HCT116 (cell line): Measurements from ENCODE around the gene TATDN2. TPM values are rescaled to one million over a fixed set of nuclear protein-coding genes. Genes with fewer than 3 reads are reported as not detected.

ENCODE experiments used
- ATAC-seq: fragments of 200-7000 bp; cut with Tn5 transposase; 2 replicates; pipeline ENCODE4 v1.9.1; 2020; ENCODE audit warnings: mild to moderate bottlenecking, moderate library complexity
- BruUV-seq: library from RNA; stranded (reverse); fragments of 400-500 nt; replicated peaks from 2 replicates; lab custom pipeline; 2021; lab: Mats Ljungman, UMichigan
- CTCF ChIA-PET: fragments of 300-600 bp; sonication (Branson Sonifier 250); formaldehyde crosslinking; loops from one replicate; lab custom pipeline; 2021; ENCODE audit warnings: antibody characterized with exemption; lab: Charles Lee
- POLR2A ChIA-PET: fragments of 300-600, 350-600 bp; sonication (Branson Sonifier 250); formaldehyde crosslinking; loops from one replicate; lab custom pipeline; 2021; ENCODE audit warnings: antibody characterized with exemption; lab: Charles Lee
- RAD21 ChIA-PET, 2 experiments: fragments of 300-600 bp; sonication (Branson Sonifier 250); formaldehyde crosslinking; loops; one replicate each; lab custom pipeline; 2023; ENCODE audit warnings: low total read pairs in 2 of 2; ENCODE audit not compliant: uncharacterized antibody in 2 of 2, unreplicated experiment in 2 of 2, low non-redundant PET in 1 of 2; lab: Charles Lee
- DNase-seq: peaks from one replicate; pipeline ENCODE4 v3.0.0-alpha.2; 2010; ENCODE audit warnings: low read depth, low spot score
- H2AFZ ChIP-seq: fragments of 200-600 bp; shearing (Covaris generic), sonication (generic); 2 replicates; pipeline ENCODE4 v1.6.1; 2017; ENCODE audit warnings: low read depth, mixed run types, mixed read lengths, antibody characterized with exemption, low read length; ENCODE audit not compliant: poor library complexity, severe bottlenecking
- H3K27ac ChIP-seq: 2 replicates; pipeline ENCODE4 v1.5.1; 2012; ENCODE audit warnings: low read depth, low read length
- H3K27me3 ChIP-seq: fragments of 200-600 bp; sonication (generic); 2 replicates; pipeline ENCODE4 v1.6.1; 2016; ENCODE audit warnings: mixed run types, low read length, mixed read lengths; ENCODE audit not compliant: insufficient read depth
- H3K36me3 ChIP-seq, 2 experiments: fragments of 200-500 bp in 1 of 2; fragments of 200-600 bp in 1 of 2; sonication (Bioruptor generic) in 1 of 2; sonication (generic) in 1 of 2; 2 replicates each; pipeline versions ENCODE4 v1.5.1 to v1.6.1; 2014 to 2016; ENCODE audit warnings: low read length in 2 of 2, inconsistent platforms in 1 of 2, mixed read lengths in 1 of 2, mixed run types in 1 of 2; ENCODE audit not compliant: insufficient read depth in 2 of 2, control insufficient read depth in 1 of 2
- H3K4me1 ChIP-seq, 2 experiments: fragments of 200-600 bp in 1 of 2; sonication (generic) in 1 of 2; 2 replicates each; pipeline versions ENCODE4 v1.5.1 to v1.6.1; 2012 to 2017; ENCODE audit warnings: low read length in 2 of 2, inconsistent platforms in 1 of 2, mild to moderate bottlenecking in 1 of 2, mixed read lengths in 1 of 2, mixed run types in 1 of 2, moderate library complexity in 1 of 2; ENCODE audit not compliant: insufficient read depth in 2 of 2, control insufficient read depth in 1 of 2
- H3K4me2 ChIP-seq: fragments of 200-600 bp; sonication (generic); 2 replicates; pipeline ENCODE4 v1.6.1; 2017; ENCODE audit warnings: mixed run types, low read length, mixed read lengths
- H3K4me3 ChIP-seq, 2 experiments: fragments of 200-600 bp in 1 of 2; sonication (generic) in 1 of 2; replicated peaks in 1 of 2; 2 replicates each; pipeline ENCODE4 v1.5.1; 2011 to 2016; ENCODE audit warnings: low read length in 2 of 2, control low read depth in 1 of 2, low read depth in 1 of 2, mild to moderate bottlenecking in 1 of 2, mixed read lengths in 1 of 2, mixed run types in 1 of 2
- H3K79me2 ChIP-seq: fragments of 200-600 bp; sonication (generic); 2 replicates; pipeline ENCODE4 v1.6.1; 2017; ENCODE audit warnings: mild to moderate bottlenecking, mixed run types, low read length, moderate library complexity, mixed read lengths; ENCODE audit not compliant: insufficient read depth
- H3K9ac ChIP-seq: fragments of 200-600 bp; sonication (generic); 2 replicates; pipeline ENCODE4 v1.6.1; 2016; ENCODE audit warnings: low read length, mixed read lengths
- H3K9me2 ChIP-seq: fragments of 200-600 bp; sonication (generic), shearing (Covaris generic); 2 replicates; pipeline ENCODE4 v1.6.1; 2017; ENCODE audit warnings: mixed run types, mild to moderate bottlenecking, moderate library complexity; ENCODE audit not compliant: insufficient read depth
- H3K9me3 ChIP-seq, 2 experiments: fragments of 200-500 bp in 1 of 2; fragments of 200-600 bp in 1 of 2; sonication (Bioruptor generic) in 1 of 2; sonication (generic) in 1 of 2; 2 replicates each; pipeline ENCODE4 v1.6.1; 2014 to 2017; ENCODE audit warnings: low read length in 2 of 2, mixed read lengths in 2 of 2, inconsistent platforms in 1 of 2, low read depth in 1 of 2, mild to moderate bottlenecking in 1 of 2, mixed run types in 1 of 2, moderate library complexity in 1 of 2; ENCODE audit not compliant: control insufficient read depth in 1 of 2, insufficient read depth in 1 of 2
- H4K20me1 ChIP-seq: fragments of 200-600 bp; sonication (generic), shearing (Covaris generic); 2 replicates; pipeline ENCODE4 v1.6.1; 2017; ENCODE audit warnings: mixed run types, mild to moderate bottlenecking, moderate library complexity; ENCODE audit not compliant: insufficient read depth
- CBX3 ChIP-seq: IDR thresholded peaks from 2 replicates; pipeline ENCODE4 v1.6.1; 2012; ENCODE audit warnings: low read depth
- CEBPB ChIP-seq: IDR thresholded peaks from 2 replicates; pipeline ENCODE4 v1.6.1; 2012; ENCODE audit warnings: low read depth
- EGR1 ChIP-seq: IDR thresholded peaks from 2 replicates; pipeline ENCODE4 v1.6.1; 2012; ENCODE audit warnings: low read depth
- ELF1 ChIP-seq: IDR thresholded peaks from 2 replicates; pipeline ENCODE4 v1.6.1; 2012; ENCODE audit warnings: low read depth, borderline replicate concordance
- EZH2 ChIP-seq: fragments of 200-600 bp; sonication (generic); IDR thresholded peaks from 2 replicates; pipeline ENCODE4 v1.6.1; 2017; ENCODE audit warnings: antibody characterized with exemption, mixed run types
- EZH2phosphoT487 ChIP-seq: fragments of 200-600 bp; IDR thresholded peaks from 2 replicates; pipeline ENCODE4 v1.6.1; 2018; ENCODE audit warnings: antibody characterized with exemption, borderline replicate concordance
- FOSL1 ChIP-seq: IDR thresholded peaks from 2 replicates; pipeline ENCODE4 v1.6.1; 2012; ENCODE audit warnings: low read depth
- JUND ChIP-seq: IDR thresholded peaks from 2 replicates; pipeline ENCODE4 v1.6.1; 2012
- POLR2A ChIP-seq: IDR thresholded peaks from 2 replicates; pipeline ENCODE4 v1.7.0; 2011; ENCODE audit warnings: borderline replicate concordance; ENCODE audit not compliant: insufficient read depth, insufficient read length; ENCODE audit errors: extremely low read depth
- SIN3A ChIP-seq: IDR thresholded peaks from 2 replicates; pipeline ENCODE4 v1.6.1; 2012; ENCODE audit warnings: low read depth
- SP1 ChIP-seq: IDR thresholded peaks from 2 replicates; pipeline ENCODE4 v1.6.1; 2012; ENCODE audit warnings: low read depth
- ZNF274 ChIP-seq: fragments of 200-500 bp; sonication (Bioruptor generic); IDR thresholded peaks from 2 replicates; pipeline ENCODE4 v1.6.1; 2014; ENCODE audit warnings: mild to moderate bottlenecking, low read depth, low read length, inconsistent platforms
- intact Hi-C: fragments of 100-400 bp; cut with micrococcal nuclease; formaldehyde crosslinking; loops from 2 replicates; pipeline ENCODE4 v1.10.0; 2022
- total RNA-seq: library from RNA; stranded (reverse); gene quantifications from one replicate; pipeline ENCODE4 v1.2.1, GENCODE V29; 2021; ENCODE audit not compliant: unreplicated experiment
- TF ChIP-seq, protein P1 (sequence below): IDR thresholded peaks from 2 replicates; pipeline ENCODE4 v1.6.1; 2011; ENCODE audit warnings: mild to moderate bottlenecking, low read length, moderate library complexity; ENCODE audit not compliant: insufficient replicate concordance; ENCODE audit errors: extremely low read depth
- TF ChIP-seq, protein P2 (sequence below), 3 experiments: fragments of 200-600 bp in 1 of 3; sonication (generic) in 1 of 3; IDR thresholded peaks in 2 of 3; conservative IDR thresholded peaks in 1 of 3; 2 replicates each; pipeline ENCODE4 v1.5.1; 2012 to 2017; ENCODE audit warnings: low read depth in 2 of 3, low read length in 2 of 3, antibody characterized with exemption in 1 of 3, borderline replicate concordance in 1 of 3, control low read depth in 1 of 3, mild to moderate bottlenecking in 1 of 3, mixed read lengths in 1 of 3, mixed run types in 1 of 3, moderate library complexity in 1 of 3; ENCODE audit not compliant: insufficient read depth in 1 of 3
- TF ChIP-seq, protein P3 (sequence below): IDR thresholded peaks from 2 replicates; pipeline ENCODE4 v1.6.1; 2012; ENCODE audit warnings: low read depth

Gene TATDN2
- total RNA-seq, 1 experiment from 2014 or later, result 26.8 TPM

DNA sequence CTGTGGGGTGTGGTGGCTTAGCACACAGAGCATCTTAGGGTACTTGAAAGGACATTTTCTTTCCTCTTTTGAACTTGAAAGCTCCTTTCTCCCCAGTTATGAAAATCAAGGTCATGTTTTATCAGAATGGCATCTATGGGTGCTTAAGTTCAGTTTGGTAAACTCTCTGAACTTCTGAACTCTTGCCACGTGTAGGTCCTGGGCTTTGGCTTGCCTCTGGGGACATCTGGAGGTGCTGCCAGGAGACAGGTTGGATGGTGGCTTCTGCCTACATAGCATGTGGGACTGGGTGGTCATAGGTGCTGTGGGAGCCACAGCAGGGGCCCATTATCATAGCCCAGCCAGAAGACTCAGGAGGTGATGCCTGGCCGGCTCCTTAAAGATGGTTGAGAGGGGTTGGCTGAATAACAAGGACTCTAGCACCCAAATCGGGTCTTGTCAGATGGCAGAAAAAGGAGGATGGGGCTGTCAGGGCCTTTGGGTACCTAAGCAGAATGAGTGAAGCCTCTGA is 28.9 kb downstream of the TATDN2 start:
- BruUV-seq, result no TSS peak
- intact Hi-C loops, result no loop called here
- no peaks in the 10 kb centered on the region for H3K9me3 ChIP-seq
- ATAC-seq (no peak), DNase-seq (no peak)
- ChIA-PET CTCF (no interaction called here), POLR2A (no interaction called here), RAD21 (no interaction called here)
- H3K4me1 ChIP-seq, result no peaks in the 10 kb centered on the region
- no peak overlapping the region for H3K4me2 ChIP-seq
- H2AFZ ChIP-seq, result no peak overlapping the region
- H3K36me3 ChIP-seq, result peaks cover 7 to 35% of the 10 kb centered on the region in 2 experiments; a peak in 3 of 4 replicates
- no peak overlapping the region for H3K4me3 ChIP-seq
- no peak overlapping the region for H3K9ac ChIP-seq
- 0 out of 2 replicates have a peak, but pooled peaks cover 4% of the 10 kb centered on the region for H4K20me1 ChIP-seq
- TF ChIP-seq ZNF274 (no peak), EGR1 (no peak), POLR2A (no peak), ELF1 (no peak), JUND (no peak), FOSL1 (no peak), SP1 (no peak), CBX3 (no peak), EZH2phosphoT487 (no peak), CEBPB (no peak), EZH2 (no peak), SIN3A (no peak)
- TF ChIP-seq, protein P1, sequence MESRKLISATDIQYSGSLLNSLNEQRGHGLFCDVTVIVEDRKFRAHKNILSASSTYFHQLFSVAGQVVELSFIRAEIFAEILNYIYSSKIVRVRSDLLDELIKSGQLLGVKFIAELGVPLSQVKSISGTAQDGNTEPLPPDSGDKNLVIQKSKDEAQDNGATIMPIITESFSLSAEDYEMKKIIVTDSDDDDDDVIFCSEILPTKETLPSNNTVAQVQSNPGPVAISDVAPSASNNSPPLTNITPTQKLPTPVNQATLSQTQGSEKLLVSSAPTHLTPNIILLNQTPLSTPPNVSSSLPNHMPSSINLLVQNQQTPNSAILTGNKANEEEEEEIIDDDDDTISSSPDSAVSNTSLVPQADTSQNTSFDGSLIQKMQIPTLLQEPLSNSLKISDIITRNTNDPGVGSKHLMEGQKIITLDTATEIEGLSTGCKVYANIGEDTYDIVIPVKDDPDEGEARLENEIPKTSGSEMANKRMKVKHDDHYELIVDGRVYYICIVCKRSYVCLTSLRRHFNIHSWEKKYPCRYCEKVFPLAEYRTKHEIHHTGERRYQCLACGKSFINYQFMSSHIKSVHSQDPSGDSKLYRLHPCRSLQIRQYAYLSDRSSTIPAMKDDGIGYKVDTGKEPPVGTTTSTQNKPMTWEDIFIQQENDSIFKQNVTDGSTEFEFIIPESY, result no peak
- TF ChIP-seq, protein P2, sequence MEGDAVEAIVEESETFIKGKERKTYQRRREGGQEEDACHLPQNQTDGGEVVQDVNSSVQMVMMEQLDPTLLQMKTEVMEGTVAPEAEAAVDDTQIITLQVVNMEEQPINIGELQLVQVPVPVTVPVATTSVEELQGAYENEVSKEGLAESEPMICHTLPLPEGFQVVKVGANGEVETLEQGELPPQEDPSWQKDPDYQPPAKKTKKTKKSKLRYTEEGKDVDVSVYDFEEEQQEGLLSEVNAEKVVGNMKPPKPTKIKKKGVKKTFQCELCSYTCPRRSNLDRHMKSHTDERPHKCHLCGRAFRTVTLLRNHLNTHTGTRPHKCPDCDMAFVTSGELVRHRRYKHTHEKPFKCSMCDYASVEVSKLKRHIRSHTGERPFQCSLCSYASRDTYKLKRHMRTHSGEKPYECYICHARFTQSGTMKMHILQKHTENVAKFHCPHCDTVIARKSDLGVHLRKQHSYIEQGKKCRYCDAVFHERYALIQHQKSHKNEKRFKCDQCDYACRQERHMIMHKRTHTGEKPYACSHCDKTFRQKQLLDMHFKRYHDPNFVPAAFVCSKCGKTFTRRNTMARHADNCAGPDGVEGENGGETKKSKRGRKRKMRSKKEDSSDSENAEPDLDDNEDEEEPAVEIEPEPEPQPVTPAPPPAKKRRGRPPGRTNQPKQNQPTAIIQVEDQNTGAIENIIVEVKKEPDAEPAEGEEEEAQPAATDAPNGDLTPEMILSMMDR (IDR thresholded peaks at IDR 0.05 in 2 of 3, conservative IDR thresholded peaks at IDR 0.05 in 1 of 3; ENCODE audit: borderline replicate concordance in 1 of 3, insufficient read depth in 1 of 3, low read depth in 2 of 3, low read length in 2 of 3), result no peak
- TF ChIP-seq, protein P3, sequence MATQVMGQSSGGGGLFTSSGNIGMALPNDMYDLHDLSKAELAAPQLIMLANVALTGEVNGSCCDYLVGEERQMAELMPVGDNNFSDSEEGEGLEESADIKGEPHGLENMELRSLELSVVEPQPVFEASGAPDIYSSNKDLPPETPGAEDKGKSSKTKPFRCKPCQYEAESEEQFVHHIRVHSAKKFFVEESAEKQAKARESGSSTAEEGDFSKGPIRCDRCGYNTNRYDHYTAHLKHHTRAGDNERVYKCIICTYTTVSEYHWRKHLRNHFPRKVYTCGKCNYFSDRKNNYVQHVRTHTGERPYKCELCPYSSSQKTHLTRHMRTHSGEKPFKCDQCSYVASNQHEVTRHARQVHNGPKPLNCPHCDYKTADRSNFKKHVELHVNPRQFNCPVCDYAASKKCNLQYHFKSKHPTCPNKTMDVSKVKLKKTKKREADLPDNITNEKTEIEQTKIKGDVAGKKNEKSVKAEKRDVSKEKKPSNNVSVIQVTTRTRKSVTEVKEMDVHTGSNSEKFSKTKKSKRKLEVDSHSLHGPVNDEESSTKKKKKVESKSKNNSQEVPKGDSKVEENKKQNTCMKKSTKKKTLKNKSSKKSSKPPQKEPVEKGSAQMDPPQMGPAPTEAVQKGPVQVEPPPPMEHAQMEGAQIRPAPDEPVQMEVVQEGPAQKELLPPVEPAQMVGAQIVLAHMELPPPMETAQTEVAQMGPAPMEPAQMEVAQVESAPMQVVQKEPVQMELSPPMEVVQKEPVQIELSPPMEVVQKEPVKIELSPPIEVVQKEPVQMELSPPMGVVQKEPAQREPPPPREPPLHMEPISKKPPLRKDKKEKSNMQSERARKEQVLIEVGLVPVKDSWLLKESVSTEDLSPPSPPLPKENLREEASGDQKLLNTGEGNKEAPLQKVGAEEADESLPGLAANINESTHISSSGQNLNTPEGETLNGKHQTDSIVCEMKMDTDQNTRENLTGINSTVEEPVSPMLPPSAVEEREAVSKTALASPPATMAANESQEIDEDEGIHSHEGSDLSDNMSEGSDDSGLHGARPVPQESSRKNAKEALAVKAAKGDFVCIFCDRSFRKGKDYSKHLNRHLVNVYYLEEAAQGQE, result no peak
- H3K27ac ChIP-seq, result no peak overlapping the region
- H3K27me3 ChIP-seq, result no peaks in the 10 kb centered on the region
- no peaks in the 10 kb centered on the region for H3K9me2 ChIP-seq
- peaks cover 53% of the 10 kb centered on the region for H3K79me2 ChIP-seq
